HG03280 (cell line): ENCODE results near the gene HOMER2.
"Not testable (repeated sequence)": the region's sequence is repeated elsewhere in the genome, so short reads cannot be mapped to it uniquely, and the experiment has no call there.

Experiments
- ATAC-seq: cut with Tn5 transposase; IDR thresholded peaks from one replicate; pipeline ENCODE4 v1.9.1; 2021; ENCODE audit warnings: mild to moderate bottlenecking, moderate library complexity; ENCODE audit not compliant: unreplicated experiment

Gene HOMER2

DNA sequence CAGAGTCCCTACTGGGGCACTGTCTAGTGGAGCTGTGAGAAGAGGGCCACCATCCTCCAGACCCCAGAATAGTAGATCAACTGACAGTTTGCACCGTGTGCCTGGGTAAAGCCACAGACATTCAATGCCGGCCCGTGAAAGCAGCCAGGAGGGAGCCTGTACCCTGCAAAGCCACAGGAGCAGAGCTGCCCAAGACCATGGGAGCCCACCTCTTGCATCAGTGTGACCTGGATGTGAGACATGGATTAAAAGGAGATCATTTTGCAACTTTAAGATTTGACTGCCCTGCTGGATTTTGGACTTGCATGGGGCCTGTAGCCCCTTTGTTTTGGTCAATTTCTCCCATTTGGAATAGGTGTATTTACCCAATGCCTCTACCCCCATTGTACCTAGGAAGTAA is 86.5 kb downstream of the HOMER2 start:
- not testable (repeated sequence) for ATAC-seq

DNA sequence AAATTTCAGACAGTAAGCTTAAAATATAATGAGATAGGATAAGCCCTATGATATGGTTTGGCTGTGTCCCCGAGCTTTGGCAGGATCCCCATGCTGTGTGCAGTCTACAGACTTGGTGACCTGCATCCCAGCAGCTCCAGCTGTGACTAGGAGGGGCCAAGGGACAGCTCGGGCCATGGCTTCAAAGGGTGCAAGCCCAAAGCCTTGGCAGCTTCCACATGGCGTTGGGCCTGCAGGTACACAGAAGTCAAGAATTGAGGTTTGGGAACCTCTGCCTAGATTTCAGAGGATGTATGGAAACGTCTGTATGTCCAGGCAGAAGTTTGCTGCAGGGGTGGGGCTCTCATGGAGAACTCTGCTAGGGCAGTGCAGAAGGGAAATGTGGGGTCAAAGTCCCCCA is 86.9 kb downstream of the HOMER2 start:
- ATAC-seq = not testable (repeated sequence)

DNA sequence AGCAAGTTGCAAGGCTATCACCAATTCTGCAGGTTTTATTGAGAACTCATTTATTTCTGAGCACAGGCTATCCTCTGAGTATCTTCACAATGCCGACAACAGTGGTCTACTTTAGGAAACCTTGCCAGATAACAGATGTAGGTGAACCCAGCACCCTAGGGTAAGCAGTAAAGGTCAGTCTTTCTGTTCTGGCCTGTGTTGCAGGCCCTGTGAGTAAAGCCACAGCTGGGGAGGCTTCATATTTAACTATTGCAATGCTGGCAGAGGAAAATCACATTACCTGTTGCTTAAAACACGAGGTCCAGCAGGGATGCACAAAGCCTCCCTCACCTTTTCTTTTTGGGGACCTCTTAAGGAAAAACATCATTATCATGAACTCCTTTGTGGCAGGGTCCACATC is 87.6 kb downstream of the HOMER2 start:
- no peak for ATAC-seq

- ATAC-seq = no peak
These were observed 89.6 kb downstream of the HOMER2 start for GRCh38 chr15:82862886-82863285.

DNA sequence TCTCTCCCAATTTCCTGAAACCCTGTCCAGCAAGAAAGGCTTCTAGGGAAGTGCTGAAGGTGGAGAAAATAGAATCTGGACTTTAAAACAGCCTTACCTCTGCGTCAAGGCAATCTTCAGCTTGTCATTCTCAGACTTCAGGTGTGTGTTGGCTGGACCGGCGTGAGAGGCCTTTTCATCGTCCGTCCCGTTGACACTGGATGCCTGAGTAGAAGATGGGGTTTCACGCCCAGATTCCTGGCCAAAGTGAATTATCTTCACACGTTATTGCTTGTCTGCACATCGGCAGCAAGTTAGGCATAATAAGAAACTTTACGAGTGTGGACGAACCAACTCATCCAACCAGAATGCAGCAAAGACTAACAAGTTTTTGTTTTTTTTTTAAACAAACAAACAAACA is 93.6 kb downstream of the HOMER2 start:
- no peak for ATAC-seq

GRCh38 chr15:82856397-82857170 is 95.9 kb downstream of the HOMER2 start:
- ATAC-seq = no peak

- no peak for ATAC-seq
These were observed 97.0 kb downstream of the HOMER2 start for GRCh38 chr15:82855286-82856100.

DNA sequence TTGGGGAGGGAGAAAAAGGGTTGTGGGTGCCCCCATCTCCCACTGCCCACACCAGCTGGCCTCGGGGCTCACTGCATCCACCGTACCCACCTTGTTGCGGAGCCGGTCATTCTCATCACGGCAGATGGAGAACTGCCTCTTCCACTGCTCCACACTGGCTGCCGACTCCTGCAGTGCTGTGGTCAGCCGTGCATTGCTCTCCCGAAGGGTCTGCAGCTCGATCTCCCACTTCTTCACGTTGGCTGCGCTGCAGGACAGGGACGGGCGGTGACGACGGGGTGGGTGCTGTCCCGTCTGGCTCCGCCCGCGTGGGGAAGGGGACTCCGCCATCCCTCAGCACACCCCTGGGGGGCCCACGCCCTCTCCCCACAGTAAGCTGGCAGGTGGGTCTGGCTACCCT is 98.0 kb downstream of the HOMER2 start:
- no peak for ATAC-seq

DNA sequence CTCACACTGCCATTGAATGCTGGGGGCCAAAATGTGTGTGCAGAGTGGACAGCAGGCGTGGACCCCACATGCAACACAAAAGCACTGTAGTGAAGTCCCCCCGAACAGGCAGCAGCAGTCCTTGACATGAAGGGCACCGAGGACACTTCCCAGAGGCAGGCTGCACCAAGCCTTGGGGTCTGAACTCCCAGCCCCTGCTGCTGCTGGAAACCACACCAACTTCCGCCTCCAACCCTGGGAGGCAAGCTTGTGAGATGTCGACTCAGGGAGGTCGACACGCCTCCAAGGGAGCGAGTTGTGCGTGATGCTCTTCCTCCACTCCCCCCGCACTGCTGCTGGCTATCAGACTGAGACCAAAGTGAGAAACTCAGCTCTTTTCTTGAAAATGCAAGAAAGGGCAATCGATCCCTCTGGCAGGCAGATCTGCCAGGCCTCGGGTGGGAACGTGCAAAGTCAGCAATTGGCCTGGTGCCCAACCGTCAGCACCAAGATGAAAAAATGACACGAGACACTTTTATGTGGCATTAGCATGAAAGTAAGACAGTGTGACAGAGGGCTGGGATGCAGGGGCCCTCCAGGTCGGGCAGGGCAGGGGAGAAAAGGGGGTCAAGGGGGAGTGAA is 99.5 kb downstream of the HOMER2 start:
- no peak for ATAC-seq

- ATAC-seq = no peak
These were observed 100.5 kb downstream of the HOMER2 start for GRCh38 chr15:82851981-82852511.

DNA sequence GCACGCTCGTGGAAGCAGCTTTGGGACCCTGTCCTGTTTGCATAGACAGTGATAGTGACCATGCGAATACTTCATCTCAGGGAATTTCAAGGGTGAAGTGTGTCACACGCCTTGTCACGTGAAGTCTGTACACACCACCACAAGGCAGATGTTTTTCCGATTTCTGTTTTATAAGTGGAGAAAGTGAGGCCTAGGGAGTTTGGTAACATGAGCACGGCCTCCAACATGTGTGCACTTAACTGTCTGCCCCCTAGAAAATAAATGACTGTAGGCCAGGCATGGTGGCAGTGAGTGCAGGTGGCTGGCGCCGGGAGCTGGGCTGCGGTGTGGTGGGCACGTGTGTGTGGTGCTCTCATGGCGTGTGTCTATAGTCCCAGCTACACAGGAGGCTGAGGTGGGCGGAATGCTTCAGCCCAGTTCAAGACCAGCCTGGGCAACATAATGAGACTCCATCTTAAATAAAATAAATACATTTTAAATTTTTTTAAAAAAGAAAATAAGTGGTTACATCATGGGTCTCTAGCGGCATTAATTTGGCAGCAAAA is 101.1 kb downstream of the HOMER2 start:
- ATAC-seq = no peak

- ATAC-seq = no peak
These were observed 101.8 kb downstream of the HOMER2 start for GRCh38 chr15:82850731-82851130.

- no peak for ATAC-seq
These were observed 102.7 kb downstream of the HOMER2 start for GRCh38 chr15:82849556-82850512.

DNA sequence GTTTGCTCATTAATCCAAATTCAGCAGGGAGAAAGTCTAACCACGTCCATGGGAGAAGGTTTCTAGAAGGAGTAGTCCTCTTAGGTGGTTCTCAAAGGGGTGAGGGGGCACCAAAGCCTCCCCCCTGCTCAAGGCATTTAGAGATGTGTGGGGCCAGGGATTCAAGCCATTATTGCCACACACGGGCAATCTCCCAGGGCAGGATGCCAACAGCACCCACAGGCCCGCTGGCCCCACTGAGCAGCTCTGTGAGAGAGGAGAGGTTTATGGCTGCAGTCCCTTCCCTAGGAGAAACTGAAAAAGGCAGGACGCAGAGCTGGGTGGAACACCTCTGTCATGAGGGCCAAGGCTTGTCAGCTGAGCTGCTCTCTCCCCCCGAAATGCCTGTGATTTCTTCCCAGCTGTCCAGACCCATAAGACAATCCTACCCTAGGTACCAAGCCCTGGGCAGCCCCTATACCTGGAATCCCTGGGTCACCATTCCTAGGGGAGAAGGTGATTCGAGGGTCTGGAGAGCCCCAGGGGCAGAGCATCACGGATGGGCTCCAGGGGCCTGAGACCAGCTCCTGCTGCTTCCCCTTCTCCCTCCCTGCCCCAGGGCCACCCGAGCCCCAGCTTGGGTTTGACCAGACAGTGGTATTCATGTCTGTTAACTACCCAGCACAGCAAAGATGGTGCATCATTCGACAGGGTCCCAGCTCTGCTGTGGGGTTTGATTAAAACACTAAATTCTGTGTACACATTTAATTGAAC is 104.1 kb downstream of the HOMER2 start:
- no peak for ATAC-seq

DNA sequence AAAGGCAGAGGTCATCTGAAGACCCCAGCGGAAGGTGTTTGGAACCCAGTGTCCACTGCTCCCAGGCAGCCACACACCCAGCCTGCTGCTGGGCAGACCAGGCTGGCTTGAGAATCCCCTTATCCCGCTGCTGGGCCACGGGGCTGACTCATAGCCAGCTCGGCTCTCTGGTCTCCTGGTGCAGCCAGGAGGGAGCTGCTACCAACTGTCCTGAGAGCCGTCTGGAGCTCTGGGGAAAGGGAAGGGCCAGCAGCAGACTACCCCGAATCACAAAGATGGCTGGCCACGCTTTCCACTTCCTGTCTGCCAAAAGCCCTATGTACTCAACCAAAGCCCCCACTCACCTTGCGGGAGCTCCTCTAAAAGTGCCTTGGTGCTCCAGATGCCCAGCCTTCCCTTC is 104.8 kb downstream of the HOMER2 start:
- ATAC-seq = no peak

DNA sequence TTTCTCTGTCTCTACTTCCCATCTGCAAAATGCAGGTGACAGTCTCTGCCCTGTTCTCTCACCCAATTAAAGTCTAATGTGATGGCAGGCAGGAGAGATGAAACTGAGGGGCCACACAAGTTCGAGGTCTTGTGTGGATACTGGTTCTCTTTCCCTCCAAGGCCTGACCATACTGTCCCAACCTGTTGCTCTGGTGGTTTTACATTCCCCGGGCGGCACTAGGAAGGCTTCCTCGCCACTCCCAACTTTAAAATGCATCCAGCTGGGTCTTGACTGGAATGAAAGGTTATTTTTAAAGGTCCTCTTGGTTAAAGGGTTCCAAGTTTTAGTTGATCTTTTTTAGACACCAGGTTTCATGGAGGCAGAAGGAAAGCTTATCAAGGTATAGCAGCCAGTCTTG is 105.9 kb downstream of the HOMER2 start:
- ATAC-seq = no peak

DNA sequence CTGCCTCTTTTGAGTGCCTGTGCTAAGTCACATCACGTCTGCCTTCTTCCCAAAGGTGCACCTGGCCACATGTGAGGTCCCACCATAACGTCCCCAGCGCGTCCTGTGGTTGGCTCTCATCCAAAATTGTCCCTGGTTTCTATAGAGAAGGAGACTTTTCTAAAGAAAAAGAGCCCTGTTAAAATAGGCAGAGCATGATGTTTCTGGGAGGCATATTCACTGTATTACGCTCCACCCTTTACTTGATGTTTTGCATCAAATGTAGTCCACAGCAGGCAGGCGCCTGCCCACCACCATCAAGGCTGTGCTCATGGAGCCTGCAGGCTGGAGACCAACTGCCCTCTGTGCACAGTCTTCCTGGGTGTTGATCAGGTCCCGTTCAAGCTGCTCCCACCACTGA is 106.8 kb downstream of the HOMER2 start:
- no peak for ATAC-seq

DNA sequence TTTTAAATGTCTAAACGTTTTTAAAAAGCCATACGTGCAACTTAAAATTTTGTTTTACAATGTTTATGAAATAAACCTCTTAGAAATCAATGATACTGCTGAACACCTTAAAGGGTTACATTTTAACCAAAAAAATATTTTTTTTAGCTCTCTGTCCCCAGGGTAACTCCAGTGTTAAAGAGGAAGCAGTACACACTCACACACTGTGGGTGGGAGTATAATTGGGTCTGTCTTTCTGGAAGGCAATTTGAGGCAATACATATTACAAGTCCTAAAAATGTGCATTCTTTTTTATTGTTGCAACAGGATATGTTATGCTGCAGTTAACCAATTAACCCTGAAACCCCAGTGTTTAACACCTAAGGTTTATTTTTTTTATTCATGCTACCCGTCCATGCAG is 109.0 kb downstream of the HOMER2 start:
- no peak for ATAC-seq

- ATAC-seq = no peak
These were observed 112.4 kb downstream of the HOMER2 start for GRCh38 chr15:82840166-82840565.
